Epithelial cell of prostate (primary cell): ENCODE measurements around the gene ADD2.
"Not testable (repeated sequence)": the region's sequence is repeated elsewhere in the genome, so short reads cannot be mapped to it uniquely, and the experiment has no call there.

Experiments
- DNase-seq: peaks from one replicate; pipeline ENCODE4 v3.0.0-alpha.2; 2011; ENCODE audit warnings: low read depth, low spot score
- H3K27ac ChIP-seq: fragments of 450-650 bp; 2 replicates; pipeline ENCODE4 v1.5.1; 2017; ENCODE audit warnings: mild to moderate bottlenecking

ADD2 gene

GRCh38 chr2:70753031-70753430 lies 15.0 kb downstream of the ADD2 start:
- no peak for DNase-seq
- no peak overlapping the region for H3K27ac ChIP-seq

GRCh38 chr2:70752396-70752795 lies 15.6 kb downstream of the ADD2 start:
- H3K27ac ChIP-seq, result no peak overlapping the region
- no peak for DNase-seq

GRCh38 chr2:70751881-70752280 lies 16.1 kb downstream of the ADD2 start:
- no peak for DNase-seq
- H3K27ac ChIP-seq, result no peak overlapping the region

GRCh38 chr2:70750320-70750719 lies 17.7 kb downstream of the ADD2 start:
- no peak for DNase-seq

GRCh38 chr2:70748002-70748784 lies 19.8 kb downstream of the ADD2 start:
- DNase-seq, result no peak
- H3K27ac ChIP-seq, result no peak overlapping the region

More at GRCh38 chr2:70750320-70750719, 17.7 kb downstream of the ADD2 start:
- H3K27ac ChIP-seq, result no peak overlapping the region

- no peak for DNase-seq
- no peak overlapping the region for H3K27ac ChIP-seq
Observed at GRCh38 chr2:70747284-70747683, 20.7 kb downstream of the ADD2 start.

GRCh38 chr2:70746094-70746974 lies 21.7 kb downstream of the ADD2 start:
- DNase-seq, result no peak
- no peak overlapping the region for H3K27ac ChIP-seq

- no peak overlapping the region for H3K27ac ChIP-seq
- DNase-seq, result no peak
Observed at GRCh38 chr2:70745276-70745825, 22.6 kb downstream of the ADD2 start.

- H3K27ac ChIP-seq, result no peak overlapping the region
Observed at GRCh38 chr2:70744397-70744796, 23.6 kb downstream of the ADD2 start.

GRCh38 chr2:70743677-70744076 lies 24.3 kb downstream of the ADD2 start:
- H3K27ac ChIP-seq, result no peak overlapping the region
- DNase-seq, result no peak

More at GRCh38 chr2:70744397-70744796, 23.6 kb downstream of the ADD2 start:
- no peak for DNase-seq

- no peak overlapping the region for H3K27ac ChIP-seq
- DNase-seq, result no peak
Observed at GRCh38 chr2:70743068-70743467, 24.9 kb downstream of the ADD2 start.

- DNase-seq, result not testable (repeated sequence)
Observed at GRCh38 chr2:70739492-70739891, 28.5 kb downstream of the ADD2 start.

GRCh38 chr2:70738159-70738558 lies 29.8 kb downstream of the ADD2 start:
- peak overlapping the region; percentile 8 for H3K27ac ChIP-seq
- DNase-seq, result no peak

More at GRCh38 chr2:70739492-70739891, 28.5 kb downstream of the ADD2 start:
- H3K27ac ChIP-seq, result not testable (repeated sequence)

GRCh38 chr2:70735071-70735470 lies 32.9 kb downstream of the ADD2 start:
- no peak for DNase-seq
- H3K27ac ChIP-seq, result no peak overlapping the region

- no peak overlapping the region for H3K27ac ChIP-seq
- DNase-seq, result no peak
Observed at GRCh38 chr2:70733646-70734180, 34.3 kb downstream of the ADD2 start.

GRCh38 chr2:70732766-70733645 lies 35.0 kb downstream of the ADD2 start:
- H3K27ac ChIP-seq, result no peak overlapping the region
- DNase-seq, result no peak

- no peak for DNase-seq
Observed at GRCh38 chr2:70730730-70731129, 37.3 kb downstream of the ADD2 start.

GRCh38 chr2:70729647-70730046 lies 38.4 kb downstream of the ADD2 start:
- no peak for DNase-seq
- no peak overlapping the region for H3K27ac ChIP-seq

More at GRCh38 chr2:70730730-70731129, 37.3 kb downstream of the ADD2 start:
- H3K27ac ChIP-seq, result no peak overlapping the region

GRCh38 chr2:70728128-70728527 lies 39.9 kb downstream of the ADD2 start:
- H3K27ac ChIP-seq, result no peak overlapping the region
- DNase-seq, result no peak
